ENCODE data around the gene CACNB4.

- TF ChIP-seq GATA2 (IDR thresholded peaks at IDR 0.05; ENCODE audit: low read depth, low read length) (no peak), GATA3 (IDR thresholded peaks at IDR 0.05; ENCODE audit: low read depth, low read length) (no peak)
Observed at GRCh38 chr2:151999053-151999452, 99.8 kb downstream of the CACNB4 start.
